GM12878 (cell line): ENCODE data around the gene NAV3. TPM values are rescaled to one million over a fixed set of nuclear protein-coding genes. Genes with fewer than 3 reads are reported as not detected.

Source experiments
- BCL11A ChIP-seq: IDR thresholded peaks from 2 replicates; pipeline ENCODE4 v1.6.1; 2011; ENCODE audit warnings: low read depth, low read length
- CBFB ChIP-seq: IDR thresholded peaks from 2 replicates; pipeline ENCODE4 v1.6.1; 2016; ENCODE audit warnings: antibody characterized with exemption, low read depth
- CEBPB ChIP-seq, 2 experiments: fragments of 150-350 bp in 1 of 2; IDR thresholded peaks; 2 replicates each; pipeline ENCODE4 v1.6.1; 2012 to 2014; ENCODE audit warnings: low read depth in 2 of 2, low read length in 2 of 2, borderline replicate concordance in 1 of 2, inconsistent platforms in 1 of 2
- CHD4 ChIP-seq: fragments of 200-600 bp; sonication (generic); IDR thresholded peaks from 2 replicates; pipeline ENCODE4 v1.6.1; 2016; ENCODE audit warnings: mild to moderate bottlenecking
- EP300 ChIP-seq, 2 experiments: fragments of 150-350 bp in 1 of 2; IDR thresholded peaks; 2 replicates each; pipeline ENCODE4 v1.6.1; 2011 to 2012; ENCODE audit warnings: low read depth in 2 of 2, low read length in 2 of 2, borderline replicate concordance in 1 of 2, improper control_type of control experiment in 1 of 2, inconsistent platforms in 1 of 2; ENCODE audit not compliant: control insufficient read depth in 1 of 2
- MEF2A ChIP-seq: IDR thresholded peaks from 2 replicates; pipeline ENCODE4 v1.6.1; 2011; ENCODE audit warnings: low read depth, mild to moderate bottlenecking, low read length, moderate library complexity; ENCODE audit not compliant: insufficient read depth
- NRF1 ChIP-seq: conservative IDR thresholded peaks from 2 replicates; pipeline ENCODE4 v1.6.1; 2011; ENCODE audit warnings: mild to moderate bottlenecking, low read depth, low read length, improper control_type of control experiment
- RAD51 ChIP-seq: fragments of 450-650 bp; IDR thresholded peaks from 2 replicates; pipeline ENCODE4 v1.6.1; 2016; ENCODE audit warnings: moderate library complexity, mild to moderate bottlenecking, inconsistent platforms
- RBBP5 ChIP-seq: fragments of 200-600 bp; sonication (generic); conservative IDR thresholded peaks from 2 replicates; pipeline ENCODE4 v1.6.1; 2016
- SUZ12 ChIP-seq: fragments of 200-600 bp; sonication (generic); IDR thresholded peaks from one replicate; pipeline ENCODE4 v1.6.1; 2018; ENCODE audit warnings: antibody characterized with exemption, mild to moderate bottlenecking; ENCODE audit not compliant: unreplicated experiment
- ZNF592 ChIP-seq: fragments of 450-650 bp; IDR thresholded peaks from 2 replicates; pipeline ENCODE4 v1.6.1; 2017; ENCODE audit warnings: mild to moderate bottlenecking, moderate library complexity
- polyA plus RNA-seq, 11 experiments: library from polyadenylated mRNA; depleted of rRNA in 4 of 11; unstranded in 6 of 11; stranded (reverse) in 5 of 11; fragments of >200 nt; fragmentation: Nextera tagmentation in 4 of 11; fragmentation: Illumina TruSeq in 1 of 11; extraction: Ambion mirVana in 4 of 11; extraction: Trizol in 1 of 11; gene quantifications; 1 replicate in 1 of 11; 2 replicates in 10 of 11; pipeline versions ENCODE4 v1.2.1 to v1.2.3, GENCODE V29; 2011 to 2016; ENCODE audit warnings: inconsistent platforms in 2 of 11, missing spikeins in 2 of 11, low read depth in 1 of 11
- total RNA-seq, 4 experiments: library from RNA; depleted of rRNA in 3 of 4; stranded (reverse); fragments of >200 nt in 3 of 4; fragmentation: Illumina TruSeq in 1 of 4; extraction: Trizol in 1 of 4; gene quantifications; 2 replicates each; pipeline versions ENCODE4 v1.2.1 to v1.2.3, GENCODE V29; 2013 to 2021
- TF ChIP-seq, protein P1 (sequence below): fragments of 450-650 bp; formaldehyde crosslinking; IDR thresholded peaks from 2 replicates; pipeline ENCODE4 v1.4.0; 2020; ENCODE audit warnings: mild to moderate bottlenecking, moderate library complexity

Gene NAV3
- total and polyA plus RNA-seq, 10 of the 15 experiments (the other 5 are each of a cell fraction or from before 2014, with no cell fraction given): 0.05 to 0.51 (median 0.22) TPM; not detected in 1

- TF ChIP-seq ZNF592: no peak
- TF ChIP-seq MEF2A: no peak
- no peak for TF ChIP-seq SUZ12
- no peak for TF ChIP-seq RAD51
- TF ChIP-seq, protein P1, sequence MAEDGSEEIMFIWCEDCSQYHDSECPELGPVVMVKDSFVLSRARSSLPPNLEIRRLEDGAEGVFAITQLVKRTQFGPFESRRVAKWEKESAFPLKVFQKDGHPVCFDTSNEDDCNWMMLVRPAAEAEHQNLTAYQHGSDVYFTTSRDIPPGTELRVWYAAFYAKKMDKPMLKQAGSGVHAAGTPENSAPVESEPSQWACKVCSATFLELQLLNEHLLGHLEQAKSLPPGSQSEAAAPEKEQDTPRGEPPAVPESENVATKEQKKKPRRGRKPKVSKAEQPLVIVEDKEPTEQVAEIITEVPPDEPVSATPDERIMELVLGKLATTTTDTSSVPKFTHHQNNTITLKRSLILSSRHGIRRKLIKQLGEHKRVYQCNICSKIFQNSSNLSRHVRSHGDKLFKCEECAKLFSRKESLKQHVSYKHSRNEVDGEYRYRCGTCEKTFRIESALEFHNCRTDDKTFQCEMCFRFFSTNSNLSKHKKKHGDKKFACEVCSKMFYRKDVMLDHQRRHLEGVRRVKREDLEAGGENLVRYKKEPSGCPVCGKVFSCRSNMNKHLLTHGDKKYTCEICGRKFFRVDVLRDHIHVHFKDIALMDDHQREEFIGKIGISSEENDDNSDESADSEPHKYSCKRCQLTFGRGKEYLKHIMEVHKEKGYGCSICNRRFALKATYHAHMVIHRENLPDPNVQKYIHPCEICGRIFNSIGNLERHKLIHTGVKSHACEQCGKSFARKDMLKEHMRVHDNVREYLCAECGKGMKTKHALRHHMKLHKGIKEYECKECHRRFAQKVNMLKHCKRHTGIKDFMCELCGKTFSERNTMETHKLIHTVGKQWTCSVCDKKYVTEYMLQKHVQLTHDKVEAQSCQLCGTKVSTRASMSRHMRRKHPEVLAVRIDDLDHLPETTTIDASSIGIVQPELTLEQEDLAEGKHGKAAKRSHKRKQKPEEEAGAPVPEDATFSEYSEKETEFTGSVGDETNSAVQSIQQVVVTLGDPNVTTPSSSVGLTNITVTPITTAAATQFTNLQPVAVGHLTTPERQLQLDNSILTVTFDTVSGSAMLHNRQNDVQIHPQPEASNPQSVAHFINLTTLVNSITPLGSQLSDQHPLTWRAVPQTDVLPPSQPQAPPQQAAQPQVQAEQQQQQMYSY (CRISPR knock-in tag): no peak
- TF ChIP-seq BCL11A: no peak
- no peak for TF ChIP-seq CEBPB (IDR thresholded peaks at IDR 0.05; ENCODE audit: borderline replicate concordance in 1 of 2, low read depth in 2 of 2, low read length in 2 of 2)
- no peak for TF ChIP-seq RBBP5
- TF ChIP-seq EP300 (IDR thresholded peaks at IDR 0.05; ENCODE audit: borderline replicate concordance in 1 of 2, control insufficient read depth in 1 of 2, low read depth in 2 of 2, low read length in 2 of 2): no peak
- no peak for TF ChIP-seq CBFB
- TF ChIP-seq NRF1: no peak
- TF ChIP-seq CHD4: no peak
Observed at GRCh38 chr12:78086553-78087362, 256.1 kb downstream of the NAV3 start (continued).
